Measurements from ENCODE around the gene INHA.

DNA sequence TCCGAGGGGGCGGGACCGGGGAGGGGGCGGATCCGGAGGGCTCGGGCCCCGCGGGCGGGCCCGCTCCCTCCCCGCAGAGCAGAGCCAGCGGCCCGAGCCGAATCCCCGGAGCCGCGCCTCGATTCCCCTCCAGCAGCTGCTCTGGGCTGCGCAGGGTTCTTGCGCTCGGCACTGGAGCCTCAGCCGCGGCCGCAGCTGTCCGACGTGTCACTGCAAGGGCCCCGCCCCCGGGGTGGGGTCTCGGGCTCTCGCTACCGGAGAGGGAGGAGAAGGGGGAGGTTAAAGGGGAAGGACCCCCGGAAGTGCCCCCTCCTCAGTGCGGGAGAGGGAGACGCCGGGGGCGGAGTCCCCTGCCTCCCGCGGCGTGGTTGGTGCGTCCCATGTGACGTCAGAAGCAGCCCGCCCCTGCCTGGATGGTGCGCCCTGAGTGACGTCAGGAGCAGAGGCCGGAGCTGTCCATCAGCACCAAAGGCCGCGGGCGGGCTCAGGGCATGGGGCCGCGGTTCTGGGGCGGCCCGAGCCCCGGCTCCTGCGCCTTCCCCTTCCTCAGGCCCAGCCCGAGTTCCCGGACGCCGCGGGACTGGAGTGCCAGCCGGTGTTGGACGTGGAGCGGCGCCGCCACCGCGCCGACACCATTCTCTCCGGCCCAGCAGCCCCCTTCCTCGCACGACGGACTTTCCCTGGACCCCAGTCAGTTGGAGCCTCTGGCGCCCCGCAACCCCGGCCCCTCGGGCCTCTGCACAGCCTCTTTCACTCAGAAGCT is 28.3 kb upstream of the INHA start, which contains the start of the genes CHPF and TMEM198:
- no peak for TF ChIP-seq EZH2 (IDR thresholded peaks at IDR 0.05; ENCODE audit: borderline replicate concordance)
- TF ChIP-seq, protein P1, sequence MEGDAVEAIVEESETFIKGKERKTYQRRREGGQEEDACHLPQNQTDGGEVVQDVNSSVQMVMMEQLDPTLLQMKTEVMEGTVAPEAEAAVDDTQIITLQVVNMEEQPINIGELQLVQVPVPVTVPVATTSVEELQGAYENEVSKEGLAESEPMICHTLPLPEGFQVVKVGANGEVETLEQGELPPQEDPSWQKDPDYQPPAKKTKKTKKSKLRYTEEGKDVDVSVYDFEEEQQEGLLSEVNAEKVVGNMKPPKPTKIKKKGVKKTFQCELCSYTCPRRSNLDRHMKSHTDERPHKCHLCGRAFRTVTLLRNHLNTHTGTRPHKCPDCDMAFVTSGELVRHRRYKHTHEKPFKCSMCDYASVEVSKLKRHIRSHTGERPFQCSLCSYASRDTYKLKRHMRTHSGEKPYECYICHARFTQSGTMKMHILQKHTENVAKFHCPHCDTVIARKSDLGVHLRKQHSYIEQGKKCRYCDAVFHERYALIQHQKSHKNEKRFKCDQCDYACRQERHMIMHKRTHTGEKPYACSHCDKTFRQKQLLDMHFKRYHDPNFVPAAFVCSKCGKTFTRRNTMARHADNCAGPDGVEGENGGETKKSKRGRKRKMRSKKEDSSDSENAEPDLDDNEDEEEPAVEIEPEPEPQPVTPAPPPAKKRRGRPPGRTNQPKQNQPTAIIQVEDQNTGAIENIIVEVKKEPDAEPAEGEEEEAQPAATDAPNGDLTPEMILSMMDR (IDR thresholded peaks at IDR 0.05; ENCODE audit: poor library complexity) = no peak
